ENCODE data around the gene ARID3C.
A peak's percentile ranks its signal among the peaks of the same experiment; 100 is the strongest.
"Not testable (repeated sequence)": the region's sequence is repeated elsewhere in the genome, so short reads cannot be mapped to it uniquely, and the experiment has no call there.

ARID3C gene

GRCh38 chr9:34642679-34643078 lies 13.8 kb upstream of the ARID3C start:
- H3K36me3 Mint-ChIP-seq: no peaks in the 10 kb centered on the region
- no peak overlapping the region for H3K27ac Mint-ChIP-seq
- H3K4me1 Mint-ChIP-seq (ENCODE audit: low read depth): peaks cover 26% of the 10 kb centered on the region
- H3K9me3 Mint-ChIP-seq (ENCODE audit: low read depth): no peaks in the 10 kb centered on the region
- no peaks in the 10 kb centered on the region for H3K27me3 Mint-ChIP-seq
- H3K4me3 Mint-ChIP-seq: no peak overlapping the region

GRCh38 chr9:34639322-34639721 lies 10.5 kb upstream of the ARID3C start:
- not testable (repeated sequence) for H3K27me3 Mint-ChIP-seq; H3K36me3 Mint-ChIP-seq; H3K9me3 Mint-ChIP-seq (ENCODE audit: low read depth); H3K27ac Mint-ChIP-seq; H3K4me3 Mint-ChIP-seq
- peaks cover 28% of the 10 kb centered on the region for H3K4me1 Mint-ChIP-seq (ENCODE audit: low read depth)

GRCh38 chr9:34638138-34638445 lies 9.2 kb upstream of the ARID3C start:
- Mint-ChIP-seq H3K9me3 (ENCODE audit: low read depth) (no peaks in the 10 kb centered on the region), H3K4me1 (ENCODE audit: low read depth) (peaks cover 36% of the 10 kb centered on the region), H3K27ac (peak overlapping the region; percentile 83), H3K27me3 (no peaks in the 10 kb centered on the region), H3K4me3 (peak overlapping the region; percentile 96), H3K36me3 (peaks cover 6% of the 10 kb centered on the region)

GRCh38 chr9:34637356-34638137 lies 8.7 kb upstream of the ARID3C start, which contains the start of gene SIGMAR1:
SIGMAR1 (minus strand) TSS chr9:34637787; CDS start chr9:34637697, 90 bp downstream.
- no peaks in the 10 kb centered on the region for H3K9me3 Mint-ChIP-seq (ENCODE audit: low read depth)
- H3K4me3 Mint-ChIP-seq: peak within 1 kb of the TSS; percentile 96
- peak within 1 kb of the TSS; percentile 95 for H3K27ac Mint-ChIP-seq
- no peaks in the 10 kb centered on the region for H3K27me3 Mint-ChIP-seq
- H3K36me3 Mint-ChIP-seq: peaks cover 6% of the 10 kb centered on the region
- peaks cover 39% of the 10 kb centered on the region for H3K4me1 Mint-ChIP-seq (ENCODE audit: low read depth)

- H3K36me3 Mint-ChIP-seq: peaks cover 6% of the 10 kb centered on the region
- peak overlapping the region; percentile 96 for H3K4me3 Mint-ChIP-seq
- H3K9me3 Mint-ChIP-seq (ENCODE audit: low read depth): no peaks in the 10 kb centered on the region
- H3K27me3 Mint-ChIP-seq: no peaks in the 10 kb centered on the region
- peaks cover 41% of the 10 kb centered on the region for H3K4me1 Mint-ChIP-seq (ENCODE audit: low read depth)
- H3K27ac Mint-ChIP-seq: peak overlapping the region; percentile 95
Observed at GRCh38 chr9:34636791-34637355, 8.0 kb upstream of the ARID3C start.

DNA sequence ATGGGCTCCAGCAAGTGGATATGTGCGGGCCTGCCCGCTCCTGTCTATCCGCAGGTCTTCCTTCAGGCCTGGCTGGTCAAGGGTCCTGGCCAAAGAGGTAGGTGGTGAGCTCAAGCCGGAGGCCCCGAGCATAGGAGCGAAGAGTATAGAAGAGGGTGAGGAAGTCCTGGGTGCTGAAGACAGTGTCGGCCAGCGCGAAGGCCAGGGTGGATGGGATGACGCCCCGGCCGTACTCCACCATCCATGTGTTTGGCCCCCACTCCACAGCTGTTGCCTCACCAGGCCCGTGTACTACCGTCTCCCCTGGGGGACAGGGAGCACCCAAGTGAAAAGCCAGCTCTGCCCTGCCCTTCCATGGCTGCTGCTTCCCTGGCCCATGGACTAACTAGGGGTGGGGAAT lies 6.7 kb upstream of the ARID3C start:
- no peaks in the 10 kb centered on the region for H3K27me3 Mint-ChIP-seq

DNA sequence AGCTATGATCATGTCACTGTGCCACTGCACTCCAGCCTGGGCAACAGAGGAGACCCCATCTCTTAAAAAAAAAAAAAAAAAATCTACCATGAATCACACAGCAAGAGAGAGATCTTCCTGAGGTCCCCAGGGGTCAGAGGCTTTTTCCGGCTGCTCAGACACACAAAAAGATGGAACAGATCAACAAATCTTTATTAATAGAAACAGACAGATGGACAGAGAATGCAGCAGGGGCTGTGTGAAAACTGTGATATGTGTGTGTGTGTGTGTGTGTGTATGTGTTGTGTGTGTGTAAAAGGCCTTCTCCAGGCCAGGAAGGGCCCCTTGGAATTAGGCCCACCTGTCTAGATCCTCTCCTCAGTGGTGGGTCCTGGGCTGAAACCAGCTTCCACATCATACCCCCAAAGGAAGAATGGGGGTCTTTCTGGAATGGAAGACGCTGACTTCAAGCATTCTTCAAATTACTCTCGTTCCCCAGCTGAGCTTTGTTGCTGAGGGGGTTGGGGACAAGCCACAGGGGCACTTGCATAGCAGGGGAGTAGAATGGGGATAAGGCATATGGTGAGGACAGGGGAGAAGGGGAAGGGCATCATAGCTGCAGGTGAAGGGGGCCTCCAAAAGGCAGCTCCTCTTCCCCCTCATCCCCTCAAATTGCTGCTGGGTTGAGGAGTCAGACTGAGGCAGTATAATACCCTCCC lies 5.8 kb upstream of the ARID3C start:
- Mint-ChIP-seq H3K27ac (peak overlapping the region; percentile 61), H3K27me3 (peaks cover 2% of the 10 kb centered on the region), H3K4me3 (peak overlapping the region; percentile 44), H3K9me3 (ENCODE audit: low read depth) (no peaks in the 10 kb centered on the region), H3K4me1 (ENCODE audit: low read depth) (peaks cover 42% of the 10 kb centered on the region), H3K36me3 (peaks cover 6% of the 10 kb centered on the region)

More for the DNA sequence above, 6.7 kb upstream of the ARID3C start:
- Mint-ChIP-seq H3K36me3 (peaks cover 6% of the 10 kb centered on the region), H3K4me3 (peak overlapping the region; percentile 96), H3K4me1 (ENCODE audit: low read depth) (peaks cover 41% of the 10 kb centered on the region), H3K27ac (no peak overlapping the region), H3K9me3 (ENCODE audit: low read depth) (no peaks in the 10 kb centered on the region)

GRCh38 chr9:34633851-34634550 lies 5.1 kb upstream of the ARID3C start:
- H3K4me3 Mint-ChIP-seq: peak overlapping the region; percentile 30
- H3K4me1 Mint-ChIP-seq (ENCODE audit: low read depth): peaks cover 48% of the 10 kb centered on the region

DNA sequence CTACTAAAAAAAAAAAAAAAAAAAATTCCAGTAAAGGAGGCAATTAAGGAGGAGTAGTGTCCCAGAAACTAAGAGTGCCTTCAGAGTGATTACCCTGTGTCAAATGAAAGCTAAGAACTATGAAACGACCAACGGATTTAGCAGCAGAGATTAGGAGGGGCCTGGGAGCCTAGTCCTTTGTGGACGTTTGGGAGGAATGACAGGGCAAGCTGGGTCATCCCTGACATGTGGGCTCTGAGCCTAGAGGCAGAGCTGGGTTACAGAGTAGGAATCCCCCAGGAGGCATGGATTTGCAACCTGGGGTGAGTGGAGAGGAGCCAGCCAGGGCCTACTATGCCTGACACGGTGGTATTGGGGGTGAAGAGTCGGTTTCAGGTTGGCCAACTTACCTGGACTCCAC lies 4.3 kb upstream of the ARID3C start:
- H3K27me3 Mint-ChIP-seq: peaks cover 9% of the 10 kb centered on the region
- no peak overlapping the region for H3K27ac Mint-ChIP-seq
- no peak overlapping the region for H3K4me3 Mint-ChIP-seq
- peaks cover 44% of the 10 kb centered on the region for H3K4me1 Mint-ChIP-seq (ENCODE audit: low read depth)
- H3K36me3 Mint-ChIP-seq: peaks cover 6% of the 10 kb centered on the region
- H3K9me3 Mint-ChIP-seq (ENCODE audit: low read depth): no peaks in the 10 kb centered on the region

More at GRCh38 chr9:34633851-34634550, 5.1 kb upstream of the ARID3C start:
- peaks cover 5% of the 10 kb centered on the region for H3K27me3 Mint-ChIP-seq
- peaks cover 6% of the 10 kb centered on the region for H3K36me3 Mint-ChIP-seq
- H3K27ac Mint-ChIP-seq: no peak overlapping the region
- H3K9me3 Mint-ChIP-seq (ENCODE audit: low read depth): no peaks in the 10 kb centered on the region

- H3K27me3 Mint-ChIP-seq: peaks cover 25% of the 10 kb centered on the region
- no peaks in the 10 kb centered on the region for H3K9me3 Mint-ChIP-seq (ENCODE audit: low read depth)
- H3K4me3 Mint-ChIP-seq: peak overlapping the region; percentile 86
- H3K4me1 Mint-ChIP-seq (ENCODE audit: low read depth): peaks cover 33% of the 10 kb centered on the region
- H3K27ac Mint-ChIP-seq: no peak overlapping the region
- no peaks in the 10 kb centered on the region for H3K36me3 Mint-ChIP-seq
Observed at GRCh38 chr9:34630402-34631154, 1.7 kb upstream of the ARID3C start.

GRCh38 chr9:34629491-34629808 lies 584 bp upstream of the ARID3C start:
- H3K9me3 Mint-ChIP-seq (ENCODE audit: low read depth): no peaks in the 10 kb centered on the region
- no peaks in the 10 kb centered on the region for H3K36me3 Mint-ChIP-seq
- H3K27ac Mint-ChIP-seq: no peak overlapping the region

DNA sequence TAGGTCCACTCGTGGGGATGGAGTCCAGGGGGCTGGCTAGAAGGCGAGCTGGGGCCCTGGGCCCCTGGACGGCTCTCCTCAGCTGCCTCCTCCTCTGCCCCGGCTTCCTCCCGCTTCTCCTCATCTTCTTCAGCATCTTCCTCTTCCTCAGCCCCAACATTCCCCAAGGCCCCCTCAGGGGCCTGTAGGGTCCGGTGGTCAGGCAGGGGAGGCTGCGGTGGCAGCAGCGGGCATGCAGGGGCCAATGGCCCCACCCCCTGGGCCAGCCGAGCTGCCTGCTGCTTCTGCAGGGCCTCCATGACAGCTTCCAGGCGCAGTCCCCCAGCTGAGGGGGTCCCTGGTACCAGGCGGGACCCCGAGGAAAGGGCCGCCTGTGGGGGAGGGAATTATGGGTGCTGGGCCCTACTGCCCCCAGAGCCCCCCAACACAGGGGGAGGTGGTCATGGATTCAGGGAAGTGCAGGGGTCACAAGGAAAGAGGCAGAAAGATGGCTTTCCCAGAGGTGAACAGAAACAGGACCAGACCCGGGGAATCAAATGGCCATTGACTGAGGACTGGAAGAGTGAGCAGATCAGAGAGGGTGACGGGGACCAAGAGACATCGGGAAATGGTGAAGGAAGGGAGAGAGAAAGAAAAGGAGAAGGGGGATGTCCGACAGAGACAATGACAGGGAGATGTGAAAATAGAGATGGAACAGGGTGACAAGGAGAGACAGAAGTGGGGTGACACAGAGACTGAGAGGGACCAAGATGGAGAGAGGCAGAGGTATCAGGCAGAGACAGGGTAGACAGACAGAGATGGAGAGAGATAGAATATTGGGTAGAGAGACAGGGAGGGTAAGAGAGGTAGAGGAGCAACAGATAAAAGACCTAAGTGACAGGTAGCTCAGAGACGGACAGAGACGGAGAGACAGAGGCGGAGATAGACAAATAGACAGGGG lies 880 bp downstream of the ARID3C start:
- Mint-ChIP-seq H3K4me3 (peak overlapping the region; percentile 84), H3K9me3 (ENCODE audit: low read depth) (no peaks in the 10 kb centered on the region), H3K27ac (no peak overlapping the region), H3K27me3 (peaks cover 32% of the 10 kb centered on the region), H3K4me1 (ENCODE audit: low read depth) (peaks cover 25% of the 10 kb centered on the region), H3K36me3 (no peaks in the 10 kb centered on the region)

More at GRCh38 chr9:34629491-34629808, 584 bp upstream of the ARID3C start:
- Mint-ChIP-seq H3K4me3 (peak overlapping the region; percentile 86), H3K4me1 (ENCODE audit: low read depth) (peaks cover 26% of the 10 kb centered on the region), H3K27me3 (peaks cover 27% of the 10 kb centered on the region)

GRCh38 chr9:34625186-34625486 lies 3.7 kb downstream of the ARID3C start:
- no peaks in the 10 kb centered on the region for H3K9me3 Mint-ChIP-seq (ENCODE audit: low read depth)
- H3K4me1 Mint-ChIP-seq (ENCODE audit: low read depth): peaks cover 29% of the 10 kb centered on the region
- H3K27ac Mint-ChIP-seq: no peak overlapping the region
- no peaks in the 10 kb centered on the region for H3K36me3 Mint-ChIP-seq
- H3K4me3 Mint-ChIP-seq: no peak overlapping the region
- H3K27me3 Mint-ChIP-seq: peaks cover 37% of the 10 kb centered on the region
